Activated CD8-positive, alpha-beta memory T cell treated with anti-CD3 and anti-CD28 coated beads for 1 hour (primary cell): ENCODE results near the gene EGFR.

ENCODE experiments used
- DNase-seq, 2 donors: peaks; one replicate each; pipeline ENCODE4 v3.0.0-alpha.2; 2020; ENCODE audit warnings: low read depth in 1 of 2; ENCODE audit errors: extremely low read depth in 1 of 2

Gene EGFR

GRCh38 chr7:55060636-55061022 lies 41.8 kb downstream of the EGFR start:
- DNase-seq = no peak

- DNase-seq = no peak
Measured at GRCh38 chr7:55061726-55062499, 43.1 kb downstream of the EGFR start.

GRCh38 chr7:55063061-55063460 lies 44.2 kb downstream of the EGFR start:
- DNase-seq = no peak

GRCh38 chr7:55063633-55064032 lies 44.8 kb downstream of the EGFR start:
- no peak for DNase-seq

- no peak for DNase-seq
Measured at GRCh38 chr7:55065079-55065478, 46.3 kb downstream of the EGFR start.

- no peak for DNase-seq
Measured at GRCh38 chr7:55065511-55066229, 46.9 kb downstream of the EGFR start.

- no peak for DNase-seq
Measured at GRCh38 chr7:55066524-55066923, 47.7 kb downstream of the EGFR start.

- DNase-seq = no peak
Measured at GRCh38 chr7:55066938-55067337, 48.1 kb downstream of the EGFR start.

GRCh38 chr7:55067748-55068147 lies 48.9 kb downstream of the EGFR start:
- no peak for DNase-seq

GRCh38 chr7:55069271-55069792 lies 50.5 kb downstream of the EGFR start:
- no peak for DNase-seq

GRCh38 chr7:55070271-55070743 lies 51.5 kb downstream of the EGFR start:
- DNase-seq = no peak

- DNase-seq = no peak
Measured at GRCh38 chr7:55070854-55071253, 52.0 kb downstream of the EGFR start.

- no peak for DNase-seq
Measured at GRCh38 chr7:55071411-55072175, 52.8 kb downstream of the EGFR start.

GRCh38 chr7:55072251-55072650 lies 53.4 kb downstream of the EGFR start:
- DNase-seq = no peak

GRCh38 chr7:55073051-55073511 lies 54.3 kb downstream of the EGFR start:
- no peak for DNase-seq

GRCh38 chr7:55073976-55074528 lies 55.2 kb downstream of the EGFR start:
- DNase-seq = no peak

GRCh38 chr7:55075464-55076021 lies 56.7 kb downstream of the EGFR start:
- DNase-seq = no peak

- no peak for DNase-seq
Measured at GRCh38 chr7:55077561-55078410, 59.0 kb downstream of the EGFR start.

- DNase-seq = no peak
Measured at GRCh38 chr7:55078465-55079372, 59.9 kb downstream of the EGFR start.
